Keratinocyte (primary cell): Measurements from ENCODE around the gene ATP2C1. TPM values are rescaled to one million over a fixed set of nuclear protein-coding genes. Genes with fewer than 3 reads are reported as not detected.

Experiments used
- DNase-seq: peaks from one replicate; pipeline ENCODE4 v3.0.0-alpha.2; 2011; ENCODE audit warnings: low read depth, missing footprints, low spot score
- FAIRE-seq: peaks from 2 replicates; lab custom pipeline; 2011; peaks lifted over from hg19 to GRCh38; lab: Jason Lieb, UNC
- H2AFZ ChIP-seq: 2 replicates; pipeline ENCODE4 v1.6.0; 2012; ENCODE audit warnings: low read length, control low read depth, inconsistent platforms; ENCODE audit not compliant: control insufficient read depth
- H3K27ac ChIP-seq: 2 replicates; pipeline ENCODE4 v1.5.1; 2011; ENCODE audit warnings: low read length; ENCODE audit not compliant: control insufficient read depth, insufficient read depth
- H3K27me3 ChIP-seq: 3 replicates; pipeline ENCODE4 v1.6.0; 2011; ENCODE audit warnings: low read length; ENCODE audit not compliant: control insufficient read depth, insufficient read depth; ENCODE audit errors: extremely low read depth
- H3K36me3 ChIP-seq, 2 experiments: 2 replicates in 1 of 2; 3 replicates in 1 of 2; pipeline ENCODE4 v1.5.1; 2011; ENCODE audit warnings: low read length in 2 of 2, mild to moderate bottlenecking in 1 of 2; ENCODE audit not compliant: control insufficient read depth in 2 of 2, insufficient read depth in 2 of 2; ENCODE audit errors: extremely low read depth in 1 of 2
- H3K4me1 ChIP-seq: 3 replicates; pipeline ENCODE4 v1.5.1; 2011; ENCODE audit warnings: low read length; ENCODE audit not compliant: control insufficient read depth, insufficient read depth; ENCODE audit errors: extremely low read depth
- H3K4me2 ChIP-seq: 3 replicates; pipeline ENCODE4 v1.6.0; 2011; ENCODE audit warnings: low read depth, low read length; ENCODE audit not compliant: control insufficient read depth, insufficient read depth; ENCODE audit errors: extremely low read depth
- H3K4me3 ChIP-seq, 3 experiments: fragments of 200-600 bp in 1 of 3; sonication (generic) in 1 of 3; 2 replicates in 2 of 3; 3 replicates in 1 of 3; pipeline ENCODE4 v1.5.1; 2011 to 2016; ENCODE audit warnings: low read length in 3 of 3, mild to moderate bottlenecking in 3 of 3, control low read depth in 2 of 3, inconsistent platforms in 1 of 3, low read depth in 1 of 3, mixed read lengths in 1 of 3, mixed run types in 1 of 3, moderate library complexity in 1 of 3; ENCODE audit not compliant: control insufficient read depth in 2 of 3, insufficient read depth in 2 of 3; ENCODE audit errors: extremely low read depth in 1 of 3
- H3K79me2 ChIP-seq: 2 replicates; pipeline ENCODE4 v1.6.0; 2012; ENCODE audit warnings: low read length; ENCODE audit not compliant: control insufficient read depth, insufficient read depth
- H3K9ac ChIP-seq: 3 replicates; pipeline ENCODE4 v1.6.0; 2011; ENCODE audit warnings: low read length; ENCODE audit not compliant: control insufficient read depth, insufficient read depth; ENCODE audit errors: extremely low read depth
- H3K9me1 ChIP-seq: 3 replicates; pipeline ENCODE4 v1.6.0; 2011; ENCODE audit warnings: low read length; ENCODE audit not compliant: control insufficient read depth, insufficient read depth; ENCODE audit errors: extremely low read depth
- H3K9me3 ChIP-seq: 2 replicates; pipeline ENCODE4 v1.5.1; 2012; ENCODE audit warnings: low read depth, low read length; ENCODE audit not compliant: control insufficient read depth
- H4K20me1 ChIP-seq: 3 replicates; pipeline ENCODE4 v1.6.0; 2011; ENCODE audit warnings: low read length; ENCODE audit not compliant: control insufficient read depth, insufficient read depth; ENCODE audit errors: extremely low read depth
- EZH2 ChIP-seq: IDR thresholded peaks from one replicate; pipeline ENCODE4 v1.6.1; 2012; ENCODE audit warnings: inconsistent platforms, mild to moderate bottlenecking, low read length, moderate library complexity
- dilution Hi-C: fragments of 300-500 bp; cut with MboI; formaldehyde crosslinking; loops from one replicate; pipeline ENCODE4 v1.7.0; 2020; ENCODE audit warnings: low sequenced_read_pairs; ENCODE audit not compliant: extremely low pct_ligation_motif_present
- polyA plus RNA-seq, 5 experiments: library from polyadenylated mRNA; depleted of rRNA in 3 of 5; stranded (reverse) in 3 of 5; stranded (forward) in 1 of 5; unstranded in 1 of 5; fragments of >200 nt; gene quantifications; 1 replicate in 1 of 5; 2 replicates in 3 of 5; 3 replicates in 1 of 5; pipeline versions ENCODE4 v1.2.1 to v1.2.3, GENCODE V29; 2011 to 2012; ENCODE audit warnings: missing spikeins in 2 of 5, low read depth in 1 of 5, low replicate concordance in 1 of 5
- TF ChIP-seq, protein P1 (sequence below), 3 experiments: IDR thresholded peaks in 1 of 3; conservative IDR thresholded peaks in 1 of 3; optimal IDR thresholded peaks in 1 of 3; 2 replicates in 2 of 3; 3 replicates in 1 of 3; pipeline versions ENCODE3 to v1.5.1; 2011; ENCODE audit warnings: low read length in 3 of 3, mild to moderate bottlenecking in 3 of 3, moderate library complexity in 2 of 3, control low read depth in 1 of 3, inconsistent platforms in 1 of 3; ENCODE audit not compliant: insufficient read depth in 2 of 3; ENCODE audit errors: extremely low read depth in 1 of 3

ATP2C1 gene
- polyA plus RNA-seq, 1 donor (not counting 4 experiments of a cell fraction or from before 2014, with no cell fraction given) = 141 TPM

GRCh38 chr3:130870423-130870822, 23.5 kb upstream of the ATP2C1 start:
- Histone ChIP-seq H3K36me3 (no peaks in the 10 kb centered on the region), H3K4me3 (no peak overlapping the region), H3K27me3 (no peaks in the 10 kb centered on the region), H3K79me2 (no peaks in the 10 kb centered on the region), H3K27ac (no peak overlapping the region), H3K9me3 (no peaks in the 10 kb centered on the region), H4K20me1 (no peaks in the 10 kb centered on the region), H3K9ac (no peak overlapping the region), H3K4me2 (no peak overlapping the region), H3K4me1 (no peaks in the 10 kb centered on the region), H2AFZ (no peak overlapping the region), H3K9me1 (no peaks in the 10 kb centered on the region)
- TF ChIP-seq, protein P1, sequence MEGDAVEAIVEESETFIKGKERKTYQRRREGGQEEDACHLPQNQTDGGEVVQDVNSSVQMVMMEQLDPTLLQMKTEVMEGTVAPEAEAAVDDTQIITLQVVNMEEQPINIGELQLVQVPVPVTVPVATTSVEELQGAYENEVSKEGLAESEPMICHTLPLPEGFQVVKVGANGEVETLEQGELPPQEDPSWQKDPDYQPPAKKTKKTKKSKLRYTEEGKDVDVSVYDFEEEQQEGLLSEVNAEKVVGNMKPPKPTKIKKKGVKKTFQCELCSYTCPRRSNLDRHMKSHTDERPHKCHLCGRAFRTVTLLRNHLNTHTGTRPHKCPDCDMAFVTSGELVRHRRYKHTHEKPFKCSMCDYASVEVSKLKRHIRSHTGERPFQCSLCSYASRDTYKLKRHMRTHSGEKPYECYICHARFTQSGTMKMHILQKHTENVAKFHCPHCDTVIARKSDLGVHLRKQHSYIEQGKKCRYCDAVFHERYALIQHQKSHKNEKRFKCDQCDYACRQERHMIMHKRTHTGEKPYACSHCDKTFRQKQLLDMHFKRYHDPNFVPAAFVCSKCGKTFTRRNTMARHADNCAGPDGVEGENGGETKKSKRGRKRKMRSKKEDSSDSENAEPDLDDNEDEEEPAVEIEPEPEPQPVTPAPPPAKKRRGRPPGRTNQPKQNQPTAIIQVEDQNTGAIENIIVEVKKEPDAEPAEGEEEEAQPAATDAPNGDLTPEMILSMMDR (optimal IDR thresholded peaks at IDR 0.05 in 1 of 3, IDR thresholded peaks at IDR 0.05 in 1 of 3, conservative IDR thresholded peaks at IDR 0.05 in 1 of 3; ENCODE audit: extremely low read depth in 1 of 3, insufficient read depth in 2 of 3, low read length in 3 of 3) = no peak
- TF ChIP-seq EZH2 = no peak
- DNase-seq (no peak), FAIRE-seq (no peak)
- dilution Hi-C loops = no loop called here

GRCh38 chr3:130876594-130876993, 17.3 kb upstream of the ATP2C1 start:
- TF ChIP-seq EZH2 = no peak
- TF ChIP-seq, protein P1 (optimal IDR thresholded peaks at IDR 0.05 in 1 of 3, IDR thresholded peaks at IDR 0.05 in 1 of 3, conservative IDR thresholded peaks at IDR 0.05 in 1 of 3; ENCODE audit: extremely low read depth in 1 of 3, insufficient read depth in 2 of 3, low read length in 3 of 3) = no peak
- FAIRE-seq (no peak), DNase-seq (no peak)
- no peak overlapping the region for H3K4me3 ChIP-seq
- H3K36me3 ChIP-seq = no peaks in the 10 kb centered on the region
- no peak overlapping the region for H3K9ac ChIP-seq
- H3K4me2 ChIP-seq = no peak overlapping the region
- dilution Hi-C loops = no loop called here
- H2AFZ ChIP-seq = no peak overlapping the region
- no peaks in the 10 kb centered on the region for H3K79me2 ChIP-seq
- no peaks in the 10 kb centered on the region for H3K4me1 ChIP-seq
- H3K27me3 ChIP-seq = no peaks in the 10 kb centered on the region
- no peaks in the 10 kb centered on the region for H3K9me1 ChIP-seq
- H3K27ac ChIP-seq = no peak overlapping the region
- H3K9me3 ChIP-seq = no peaks in the 10 kb centered on the region
- no peaks in the 10 kb centered on the region for H4K20me1 ChIP-seq
